IMR-90 (cell line): Measurements from ENCODE around the gene AMPD2.

ENCODE experiments used
- BHLHE40 ChIP-seq: fragments of 150-350 bp; IDR thresholded peaks from 2 replicates; pipeline ENCODE4 v1.6.1; 2016; ENCODE audit warnings: mild to moderate bottlenecking, low read depth, low read length
- CEBPB ChIP-seq: IDR thresholded peaks from 2 replicates; pipeline ENCODE4 v1.6.1; 2012; ENCODE audit warnings: low read depth, low read length, improper control_type of control experiment
- CTCF ChIP-seq: conservative IDR thresholded peaks from 2 replicates; pipeline ENCODE4 v1.5.1; 2012; ENCODE audit warnings: mild to moderate bottlenecking, low read depth, low read length, improper control_type of control experiment
- ELK1 ChIP-seq: fragments of 150-350 bp; IDR thresholded peaks from 2 replicates; pipeline ENCODE4 v1.6.1; 2016; ENCODE audit warnings: low read depth, mild to moderate bottlenecking, low read length, moderate library complexity, borderline replicate concordance
- FOS ChIP-seq: fragments of 150-350 bp; IDR thresholded peaks from 2 replicates; pipeline ENCODE4 v1.6.1; 2016; ENCODE audit warnings: low read depth, low read length
- MAFK ChIP-seq: IDR thresholded peaks from 2 replicates; pipeline ENCODE4 v1.6.1; 2012; ENCODE audit warnings: low read depth, low read length, improper control_type of control experiment
- MAZ ChIP-seq: IDR thresholded peaks from 2 replicates; pipeline ENCODE4 v1.6.1; 2012; ENCODE audit warnings: low read depth, mild to moderate bottlenecking, low read length, improper control_type of control experiment, moderate library complexity, borderline replicate concordance
- NFE2L2 ChIP-seq: fragments of 150-350 bp; IDR thresholded peaks from 2 replicates; pipeline ENCODE4 v1.6.1; 2016; ENCODE audit warnings: low read depth, mild to moderate bottlenecking, low read length
- POLR2A ChIP-seq: IDR thresholded peaks from 2 replicates; pipeline ENCODE4 v1.6.1; 2012; ENCODE audit warnings: mild to moderate bottlenecking, low read depth, low read length
- RAD21 ChIP-seq: IDR thresholded peaks from 2 replicates; pipeline ENCODE4 v1.6.1; 2012; ENCODE audit warnings: low read length, improper control_type of control experiment
- RCOR1 ChIP-seq: IDR thresholded peaks from 2 replicates; pipeline ENCODE4 v1.6.1; 2012; ENCODE audit warnings: mild to moderate bottlenecking, low read length, improper control_type of control experiment; ENCODE audit not compliant: insufficient replicate concordance
- RFX5 ChIP-seq: IDR thresholded peaks from 2 replicates; pipeline ENCODE4 v1.8.0; 2012; ENCODE audit warnings: low read depth, mild to moderate bottlenecking, low read length, moderate library complexity
- SMC3 ChIP-seq: fragments of 150-350 bp; IDR thresholded peaks from 2 replicates; pipeline ENCODE4 v1.6.1; 2016; ENCODE audit warnings: low read depth, mild to moderate bottlenecking, antibody characterized with exemption, low read length, moderate library complexity

GRCh38 chr1:109613361-109614147 is 6.1 kb upstream of the AMPD2 start:
- TF ChIP-seq CTCF (no peak), BHLHE40 (no peak), FOS (no peak), SMC3 (no peak), RAD21 (no peak), RFX5 (no peak), POLR2A (no peak), NFE2L2 (no peak), MAFK (no peak), ELK1 (no peak), MAZ (no peak), CEBPB (no peak), RCOR1 (no peak)
